ENCODE data around the gene ANKS1A.

- TF ChIP-seq CTCF (IDR thresholded peaks at IDR 0.05) (no peak), POLR2A (IDR thresholded peaks at IDR 0.05) (no peak)
Measured at GRCh38 chr6:35092362-35093117, 203.5 kb downstream of the ANKS1A start.

All from testis (tissue), 2 donors.